Activated naive CD8-positive, alpha-beta T cell treated with anti-CD3 and anti-CD28 coated beads, Interleukin-2, amount 10 ng/mL, durations not matched to agents 7 days and 5 days (primary cell): Measurements from ENCODE around the gene NUDT1. TPM values are rescaled to one million over a fixed set of nuclear protein-coding genes. Genes with fewer than 3 reads are reported as not detected.

Experiments used
- ATAC-seq: fragments of 150-1000 bp; cut with Tn5 transposase; one replicate; pipeline ENCODE4 v1.10.0; 2021; ENCODE audit warnings: low read depth, moderate library complexity
- POLR2A ChIA-PET: fragments of 350-600 bp; sonication (Branson Sonifier 250); formaldehyde crosslinking; loops from one replicate; lab custom pipeline; 2021; ENCODE audit warnings: antibody characterized with exemption; lab: Charles Lee
- DNase-seq: peaks from one replicate; pipeline ENCODE4 v3.0.0; 2021
- H3K27ac Mint-ChIP-seq: one replicate; pipeline ENCODE4 v1.8.0; 2022; ENCODE audit warnings: mild to moderate bottlenecking, mixed read lengths
- H3K27me3 Mint-ChIP-seq: one replicate; pipeline ENCODE4 v1.8.0; 2022; ENCODE audit warnings: mild to moderate bottlenecking, moderate library complexity, mixed read lengths
- H3K36me3 Mint-ChIP-seq: one replicate; pipeline ENCODE4 v1.8.0; 2021; ENCODE audit warnings: mild to moderate bottlenecking, mixed read lengths
- H3K4me1 Mint-ChIP-seq: one replicate; pipeline ENCODE4 v1.8.0; 2021; ENCODE audit warnings: mixed read lengths
- H3K4me3 Mint-ChIP-seq: one replicate; pipeline ENCODE4 v1.8.0; 2022; ENCODE audit warnings: mild to moderate bottlenecking, moderate library complexity, mixed read lengths
- H3K9me3 Mint-ChIP-seq: one replicate; pipeline ENCODE4 v1.8.0; 2021; ENCODE audit warnings: mixed read lengths
- total RNA-seq, 2 experiments: library from RNA; stranded (reverse); gene quantifications; one replicate each; pipeline ENCODE4 v1.2.3, GENCODE V29; 2021

NUDT1 gene
- total RNA-seq, 2 experiments from 2014 or later, result 92.2 to 95.8 TPM

DNA sequence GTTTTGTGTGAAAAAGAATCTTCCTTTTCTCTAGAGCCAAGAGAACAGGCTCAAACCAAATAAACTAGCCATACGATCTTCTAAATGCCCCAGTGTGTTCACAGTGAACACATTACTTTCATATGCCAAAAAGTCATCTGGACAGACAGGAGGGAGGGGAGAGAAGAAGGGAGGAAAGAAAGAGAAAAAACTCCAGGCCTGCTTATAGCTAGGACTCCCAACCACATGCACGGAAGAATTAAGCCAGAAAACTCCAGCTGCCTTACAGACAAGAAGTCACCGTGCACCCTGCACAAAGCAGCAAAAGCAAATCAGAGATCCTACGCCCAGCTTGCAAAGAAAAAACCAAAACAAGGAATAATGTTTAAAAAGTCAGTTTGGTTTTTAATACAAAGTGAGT is 37.9 kb downstream of the NUDT1 start:
- Mint-ChIP-seq H3K27me3 (no peaks in the 10 kb centered on the region), H3K27ac (no peak overlapping the region), H3K4me3 (no peak overlapping the region), H3K36me3 (no peaks in the 10 kb centered on the region), H3K4me1 (peaks cover 7% of the 10 kb centered on the region), H3K9me3 (no peaks in the 10 kb centered on the region)
- ATAC-seq (no peak), DNase-seq (no peak)
- POLR2A ChIA-PET, result interaction anchor here (1.0 kb wide), 1 partner anchor 12 kb away, joined by 3 read pairs; no protein-coding TSS in a partner anchor

DNA sequence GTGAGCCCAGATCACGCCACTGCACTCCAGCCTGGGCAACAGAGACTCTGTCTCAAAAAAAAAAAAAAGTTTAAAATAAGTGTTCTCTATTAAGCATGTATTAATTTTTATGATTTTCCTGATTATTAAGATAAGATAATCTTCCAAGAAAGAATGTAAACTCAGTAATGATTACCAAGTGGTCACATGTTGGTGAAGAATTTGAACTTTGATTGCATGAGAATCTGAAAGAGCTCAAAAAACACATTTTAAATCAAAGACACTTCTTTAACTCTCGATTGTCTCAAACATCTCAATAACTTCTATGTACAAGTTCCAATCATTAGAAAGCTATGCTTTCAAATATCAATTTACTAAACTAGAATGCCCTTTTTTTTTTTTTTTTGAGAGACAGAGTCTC is 38.4 kb downstream of the NUDT1 start:
- no peak overlapping the region for H3K4me3 Mint-ChIP-seq
- H3K36me3 Mint-ChIP-seq, result no peaks in the 10 kb centered on the region
- H3K27ac Mint-ChIP-seq, result no peak overlapping the region
- POLR2A ChIA-PET, result interaction anchor here (1.0 kb wide), 1 partner anchor 11 kb away, joined by 3 read pairs; no protein-coding TSS in a partner anchor
- H3K9me3 Mint-ChIP-seq, result no peaks in the 10 kb centered on the region
- DNase-seq (no peak), ATAC-seq (no peak)
- H3K4me1 Mint-ChIP-seq, result peaks cover 7% of the 10 kb centered on the region
- H3K27me3 Mint-ChIP-seq, result no peaks in the 10 kb centered on the region

DNA sequence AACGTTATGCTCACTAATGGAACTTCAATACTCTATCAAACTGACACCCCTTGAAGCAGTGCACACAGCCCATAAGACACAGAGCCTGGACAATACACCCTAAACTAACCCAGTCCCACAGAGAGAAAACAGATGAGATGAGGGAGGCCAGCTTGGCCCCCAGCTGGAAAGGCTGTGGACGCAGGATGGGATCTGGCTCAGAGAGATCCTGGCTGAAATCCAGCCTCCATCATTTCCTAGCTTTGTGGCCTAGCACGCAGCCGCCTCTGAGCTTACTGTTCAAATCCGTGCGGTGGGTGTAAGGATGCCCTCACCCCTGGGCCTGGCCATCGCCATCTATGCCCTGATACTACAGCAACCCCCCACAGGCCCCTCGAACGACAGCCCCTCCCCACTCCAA is 39.5 kb downstream of the NUDT1 start:
- no peak for DNase-seq
- Mint-ChIP-seq H3K4me3 (no peak overlapping the region), H3K4me1 (peaks cover 7% of the 10 kb centered on the region), H3K27ac (no peak overlapping the region), H3K36me3 (no peaks in the 10 kb centered on the region), H3K9me3 (no peaks in the 10 kb centered on the region), H3K27me3 (no peaks in the 10 kb centered on the region)
- POLR2A ChIA-PET, result no interaction called here
- ATAC-seq, result no peak

DNA sequence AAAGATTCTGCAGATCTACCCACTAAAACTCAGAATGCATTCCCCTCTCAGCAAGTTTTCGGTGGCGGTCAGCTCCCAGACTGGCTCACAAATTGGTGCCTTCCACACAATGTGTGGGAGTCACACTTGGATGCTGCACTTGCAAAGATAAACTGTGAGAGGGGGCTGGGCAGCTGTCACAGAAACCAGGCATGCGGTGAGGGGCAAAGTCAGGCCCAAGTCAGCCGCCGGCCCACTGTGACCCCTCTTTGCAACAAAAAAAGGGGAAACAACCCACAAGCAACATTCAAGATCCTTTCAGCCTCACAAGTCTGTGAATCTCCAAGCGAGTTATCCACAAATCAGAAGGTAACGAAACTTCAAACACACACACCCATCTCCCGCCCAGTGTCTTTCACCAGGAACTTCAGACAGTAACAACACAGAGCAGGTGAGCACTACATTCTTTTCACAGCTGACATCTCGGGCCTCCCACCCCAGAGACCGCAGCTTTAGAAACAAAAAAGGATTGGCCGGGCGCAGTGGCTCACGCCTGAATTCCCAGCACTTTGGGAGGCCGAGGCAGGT is 40.2 kb downstream of the NUDT1 start:
- Mint-ChIP-seq H3K4me1 (peaks cover 7% of the 10 kb centered on the region), H3K27me3 (no peaks in the 10 kb centered on the region), H3K9me3 (no peaks in the 10 kb centered on the region), H3K36me3 (no peaks in the 10 kb centered on the region), H3K27ac (no peak overlapping the region), H3K4me3 (no peak overlapping the region)
- POLR2A ChIA-PET, result no interaction called here
- no peak for DNase-seq
- ATAC-seq, result no peak

DNA sequence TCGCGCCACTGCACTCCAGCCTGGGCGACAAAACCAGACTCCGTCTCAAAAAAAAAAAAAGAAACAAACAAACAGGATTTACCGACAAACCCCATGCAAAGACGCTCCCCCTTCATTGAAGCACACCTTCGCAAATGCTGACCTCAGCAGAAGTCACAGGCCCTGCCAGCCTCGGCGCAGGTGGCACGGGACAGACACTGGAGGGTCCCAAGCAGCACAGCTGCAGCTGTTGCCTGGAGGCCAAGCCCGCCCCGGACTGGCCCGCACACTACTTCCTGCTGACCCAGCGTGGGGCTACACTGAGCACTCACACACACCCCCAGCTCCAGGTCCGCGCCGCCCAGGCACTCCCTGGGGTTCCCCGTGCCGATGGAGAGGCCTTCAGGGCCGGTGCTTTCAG is 41.0 kb downstream of the NUDT1 start:
- no peak for ATAC-seq
- no peaks in the 10 kb centered on the region for H3K9me3 Mint-ChIP-seq
- POLR2A ChIA-PET, result no interaction called here
- DNase-seq, result no peak
- no peaks in the 10 kb centered on the region for H3K27me3 Mint-ChIP-seq
- H3K4me1 Mint-ChIP-seq, result peaks cover 7% of the 10 kb centered on the region
- H3K27ac Mint-ChIP-seq, result no peak overlapping the region
- no peak overlapping the region for H3K4me3 Mint-ChIP-seq
- no peaks in the 10 kb centered on the region for H3K36me3 Mint-ChIP-seq

DNA sequence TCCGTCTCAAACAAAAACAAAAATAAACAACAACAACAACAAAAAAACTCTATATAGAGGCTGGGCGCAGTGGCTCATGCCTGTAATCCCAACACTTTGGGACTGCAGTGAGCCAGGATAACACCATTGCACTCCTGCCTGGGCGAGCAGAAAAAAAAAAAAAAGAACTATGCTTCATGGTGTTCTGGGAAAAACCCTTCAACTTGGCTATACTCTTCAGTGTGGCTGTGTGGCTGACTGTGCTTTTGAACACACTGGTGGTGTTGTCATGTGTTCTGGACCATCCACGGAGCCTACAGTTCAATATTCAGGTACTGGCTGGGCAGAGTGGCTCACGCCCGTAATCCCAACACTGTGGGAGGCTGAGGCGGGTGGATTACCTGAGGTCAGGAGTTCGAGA is 45.7 kb downstream of the NUDT1 start:
- Mint-ChIP-seq H3K4me1 (no peaks in the 10 kb centered on the region), H3K27me3 (no peaks in the 10 kb centered on the region), H3K4me3 (no peak overlapping the region), H3K27ac (no peak overlapping the region), H3K9me3 (no peaks in the 10 kb centered on the region), H3K36me3 (no peaks in the 10 kb centered on the region)
- no peak for ATAC-seq
- POLR2A ChIA-PET, result no interaction called here
- no peak for DNase-seq

DNA sequence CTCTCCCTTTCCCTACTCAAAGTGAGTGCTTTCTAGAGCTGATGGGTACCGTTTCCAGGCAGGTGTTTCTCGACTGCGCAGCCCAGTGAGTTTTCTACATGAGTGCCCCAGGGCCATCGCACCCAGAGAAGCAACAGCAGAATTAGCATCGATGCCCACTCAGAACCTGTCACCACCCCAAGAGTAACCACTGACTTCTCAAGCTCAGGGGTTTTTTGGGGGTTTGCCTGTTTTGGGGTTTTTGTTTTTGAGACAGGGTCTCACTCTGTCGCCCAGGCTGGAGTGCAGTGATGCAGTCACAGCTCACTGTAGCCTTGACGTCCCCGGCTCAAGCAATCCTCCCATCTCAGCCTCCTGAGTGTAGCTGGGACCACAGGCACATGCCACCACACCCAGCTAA is 46.5 kb downstream of the NUDT1 start:
- DNase-seq, result no peak
- H3K4me1 Mint-ChIP-seq, result no peaks in the 10 kb centered on the region
- H3K27ac Mint-ChIP-seq, result no peak overlapping the region
- H3K4me3 Mint-ChIP-seq, result no peak overlapping the region
- no peak for ATAC-seq
- H3K27me3 Mint-ChIP-seq, result no peaks in the 10 kb centered on the region
- POLR2A ChIA-PET, result interaction anchor here (0.6 kb wide), 1 partner anchor 168 kb away, joined by 4 read pairs; no protein-coding TSS in a partner anchor
- no peaks in the 10 kb centered on the region for H3K9me3 Mint-ChIP-seq
- no peaks in the 10 kb centered on the region for H3K36me3 Mint-ChIP-seq

DNA sequence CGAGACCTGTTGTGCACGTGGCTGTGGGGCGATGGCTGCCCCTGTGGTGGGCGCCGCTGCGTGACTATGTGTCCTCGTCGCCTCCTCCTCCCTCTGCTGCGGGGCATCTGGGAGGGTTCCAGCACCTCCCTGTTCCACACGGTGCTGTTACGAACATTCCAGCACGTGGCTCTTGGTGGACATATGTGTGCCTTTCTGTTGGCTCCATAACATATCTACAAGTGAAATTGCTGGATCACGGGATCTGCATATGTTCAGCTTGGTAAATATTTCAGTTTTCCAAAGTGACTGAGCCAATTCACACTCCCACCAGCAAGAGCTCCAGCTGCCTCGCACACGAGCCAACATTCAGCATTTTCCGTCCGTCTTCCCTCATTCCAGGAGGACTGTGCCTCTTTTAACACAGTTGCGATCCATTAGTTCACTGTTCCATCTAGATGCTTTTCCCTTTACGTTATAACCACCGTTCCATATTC is 47.1 kb downstream of the NUDT1 start:
- Mint-ChIP-seq H3K36me3 (no peaks in the 10 kb centered on the region), H3K4me3 (no peak overlapping the region), H3K4me1 (no peaks in the 10 kb centered on the region), H3K27ac (no peak overlapping the region), H3K9me3 (no peaks in the 10 kb centered on the region), H3K27me3 (no peaks in the 10 kb centered on the region)
- DNase-seq (no peak), ATAC-seq (no peak)
- POLR2A ChIA-PET, result interaction anchor here (0.6 kb wide), 1 partner anchor 168 kb away, joined by 4 read pairs; no protein-coding TSS in a partner anchor

DNA sequence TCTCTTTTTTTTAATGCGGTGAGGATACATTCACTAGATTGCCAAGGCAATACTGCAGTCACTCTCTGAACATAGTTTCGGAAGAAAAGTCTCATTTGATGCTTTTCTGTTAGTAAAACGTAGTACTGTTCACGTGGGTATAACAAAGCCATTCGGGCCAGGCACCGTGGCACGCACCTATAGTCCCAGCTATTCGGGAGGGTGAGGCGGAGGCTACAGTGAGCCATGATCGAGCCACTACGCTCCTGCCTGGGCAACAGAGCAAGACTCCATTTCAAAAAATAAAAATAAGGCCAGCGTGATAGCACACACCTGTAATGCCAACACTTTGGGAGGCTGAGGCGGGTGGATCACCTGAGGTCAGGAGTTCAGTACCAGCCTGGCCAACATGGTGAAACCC is 47.6 kb downstream of the NUDT1 start:
- Mint-ChIP-seq H3K27me3 (no peaks in the 10 kb centered on the region), H3K36me3 (no peaks in the 10 kb centered on the region), H3K4me1 (no peaks in the 10 kb centered on the region), H3K27ac (no peak overlapping the region), H3K4me3 (no peak overlapping the region), H3K9me3 (no peaks in the 10 kb centered on the region)
- POLR2A ChIA-PET, result no interaction called here
- no peak for ATAC-seq
- no peak for DNase-seq

DNA sequence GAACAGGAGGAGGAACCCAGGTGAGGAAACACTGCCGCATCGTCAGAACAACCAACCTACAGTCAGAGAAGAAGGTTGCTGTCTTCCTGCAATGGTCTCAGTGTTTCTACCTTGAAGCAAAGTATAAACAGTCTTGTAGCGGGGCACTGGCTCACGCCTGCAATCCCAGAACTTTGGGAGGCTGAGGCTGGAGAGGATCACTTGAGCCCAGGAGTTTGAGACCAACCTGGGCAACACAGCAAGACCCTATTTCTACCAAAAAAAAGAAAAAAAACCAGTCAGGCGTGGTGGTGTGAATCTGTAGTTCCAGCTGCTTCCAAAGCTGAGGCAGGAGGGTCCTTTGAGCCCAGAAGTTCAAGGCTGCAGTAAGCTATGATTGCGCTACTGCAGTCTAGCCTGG is 48.9 kb downstream of the NUDT1 start:
- H3K9me3 Mint-ChIP-seq, result no peaks in the 10 kb centered on the region
- H3K36me3 Mint-ChIP-seq, result peaks cover 2% of the 10 kb centered on the region
- DNase-seq, result no peak
- no peaks in the 10 kb centered on the region for H3K4me1 Mint-ChIP-seq
- ATAC-seq, result no peak
- POLR2A ChIA-PET, result interaction anchor here (1.4 kb wide), 1 partner anchor 10 kb away, joined by 3 read pairs; no protein-coding TSS in a partner anchor
- no peak overlapping the region for H3K4me3 Mint-ChIP-seq
- no peak overlapping the region for H3K27ac Mint-ChIP-seq
- H3K27me3 Mint-ChIP-seq, result no peaks in the 10 kb centered on the region

DNA sequence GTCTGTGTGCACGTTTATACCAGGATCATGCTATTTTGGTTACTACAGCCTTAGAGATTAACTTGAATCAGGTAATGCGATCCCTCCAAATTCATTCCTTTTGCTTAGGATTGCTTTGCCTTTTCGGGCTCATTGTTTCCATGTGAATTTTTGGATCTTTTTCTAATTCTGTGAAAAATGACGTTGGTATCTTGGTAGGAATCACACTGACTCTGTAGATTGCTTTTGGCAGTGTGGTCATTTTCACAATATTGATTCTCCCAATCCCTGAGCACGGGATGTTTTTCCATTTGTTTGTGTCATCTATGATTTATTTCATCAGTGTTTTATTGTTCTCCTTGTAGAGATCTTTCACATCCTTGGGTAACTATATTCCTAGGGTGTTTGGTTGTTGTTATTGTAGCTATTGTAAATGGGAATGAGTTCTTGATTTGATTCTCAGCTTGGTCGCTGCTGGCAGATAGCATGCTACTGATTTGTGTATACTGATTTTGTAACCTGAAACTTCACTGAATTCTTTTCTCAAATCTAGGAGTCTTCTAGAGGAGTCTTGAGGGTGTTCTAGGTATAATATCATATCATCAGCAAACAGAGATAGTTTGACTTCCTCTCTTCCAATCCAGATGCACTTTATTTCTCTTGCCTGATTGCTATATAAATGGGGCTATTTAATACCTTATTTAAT is 54.1 kb downstream of the NUDT1 start:
- Mint-ChIP-seq H3K36me3 (peaks cover 4% of the 10 kb centered on the region), H3K27ac (no peak overlapping the region), H3K4me1 (peaks cover 6% of the 10 kb centered on the region), H3K9me3 (no peaks in the 10 kb centered on the region), H3K4me3 (no peak overlapping the region), H3K27me3 (no peaks in the 10 kb centered on the region)
- DNase-seq (no peak), ATAC-seq (no peak)
- POLR2A ChIA-PET, result no interaction called here

DNA sequence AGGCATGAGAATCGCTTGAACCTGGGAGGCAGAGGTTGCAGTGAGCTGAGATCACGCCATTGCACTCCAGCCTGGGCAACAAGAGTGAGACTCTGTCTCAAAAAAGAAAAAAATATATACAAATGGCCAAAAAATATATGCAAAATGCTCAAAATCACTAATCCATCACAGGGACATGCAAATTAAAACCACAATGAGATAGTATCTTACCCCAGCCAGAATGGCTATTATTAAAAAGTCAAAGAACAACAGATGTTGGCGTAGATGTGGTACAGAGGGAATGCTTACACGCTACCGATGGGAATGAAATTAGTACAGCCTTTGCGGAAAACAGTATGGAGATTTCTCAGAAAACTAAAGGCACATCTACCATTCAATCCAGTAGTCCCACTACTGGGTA is 54.8 kb downstream of the NUDT1 start:
- H3K36me3 Mint-ChIP-seq, result peaks cover 4% of the 10 kb centered on the region
- ATAC-seq (no peak), DNase-seq (no peak)
- H3K4me3 Mint-ChIP-seq, result no peak overlapping the region
- H3K27ac Mint-ChIP-seq, result no peak overlapping the region
- no peaks in the 10 kb centered on the region for H3K27me3 Mint-ChIP-seq
- peaks cover 6% of the 10 kb centered on the region for H3K4me1 Mint-ChIP-seq
- no peaks in the 10 kb centered on the region for H3K9me3 Mint-ChIP-seq
- POLR2A ChIA-PET, result no interaction called here

DNA sequence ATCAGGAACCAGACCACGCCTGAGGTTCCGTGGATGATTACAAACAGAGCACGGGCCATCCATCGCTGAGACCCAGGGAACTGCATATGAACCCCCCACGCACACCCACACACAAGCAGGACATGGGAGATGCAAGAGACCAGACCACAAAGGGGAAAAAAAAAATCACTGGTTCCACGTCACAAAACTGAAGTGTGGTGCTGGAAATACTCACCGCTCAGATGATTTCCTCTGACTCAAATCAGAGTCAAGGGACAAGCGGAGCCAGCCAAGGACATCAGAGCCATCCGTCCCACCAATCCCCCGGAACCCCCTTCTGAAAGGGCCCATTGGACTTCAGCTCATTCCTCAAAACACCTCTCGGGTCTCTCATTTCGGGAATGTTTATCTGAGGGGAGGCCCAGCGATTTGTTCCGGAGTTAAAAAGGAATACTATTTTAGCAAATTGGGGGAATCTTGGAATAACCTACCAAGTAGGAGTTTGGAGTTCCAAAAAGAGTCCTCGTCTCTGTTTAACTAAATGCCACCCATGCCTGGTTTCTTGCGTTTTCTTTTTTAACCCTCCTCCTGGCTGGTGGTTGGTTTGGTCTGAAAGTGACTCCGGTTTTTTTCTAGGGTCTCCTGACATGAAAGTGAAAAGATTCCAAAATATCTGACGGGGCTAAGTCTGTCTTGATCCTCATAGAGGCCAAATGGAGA is 57.3 kb downstream of the NUDT1 start:
- Mint-ChIP-seq H3K4me1 (peaks cover 6% of the 10 kb centered on the region), H3K9me3 (no peaks in the 10 kb centered on the region), H3K27ac (no peak overlapping the region), H3K36me3 (peaks cover 4% of the 10 kb centered on the region), H3K4me3 (no peak overlapping the region), H3K27me3 (no peaks in the 10 kb centered on the region)
- DNase-seq (no peak), ATAC-seq (no peak)
- POLR2A ChIA-PET, result interaction anchor here (1.0 kb wide), 1 partner anchor 14 kb away, joined by 3 read pairs; no protein-coding TSS in a partner anchor
